DMS114 treated with DMSO at 0.1 percent for 48 hours (cell line): ENCODE measurements around the gene GOT1.

ENCODE experiments used
- DNase-seq: peaks from one replicate; lab custom pipeline; 2025; ENCODE audit not compliant: unreplicated experiment; lab: John Stamatoyannopoulos, UW

GOT1 gene

GRCh38 chr10:99396471-99396870 lies 34.0 kb downstream of the GOT1 start:
- DNase-seq, result no peak

GRCh38 chr10:99395750-99396445 lies 34.5 kb downstream of the GOT1 start:
- no peak for DNase-seq

- DNase-seq, result no peak
Measured at GRCh38 chr10:99394761-99395386, 35.5 kb downstream of the GOT1 start.

- no peak for DNase-seq
Measured at GRCh38 chr10:99394256-99394655, 36.2 kb downstream of the GOT1 start.

GRCh38 chr10:99393683-99394082 lies 36.7 kb downstream of the GOT1 start:
- DNase-seq, result no peak

- no peak for DNase-seq
Measured at GRCh38 chr10:99393036-99393435, 37.4 kb downstream of the GOT1 start.

- no peak for DNase-seq
Measured at GRCh38 chr10:99391346-99391745, 39.1 kb downstream of the GOT1 start.

GRCh38 chr10:99389729-99390480 lies 40.5 kb downstream of the GOT1 start:
- no peak for DNase-seq

GRCh38 chr10:99387541-99387940 lies 42.9 kb downstream of the GOT1 start:
- no peak for DNase-seq

GRCh38 chr10:99387071-99387470 lies 43.4 kb downstream of the GOT1 start:
- DNase-seq, result no peak

- no peak for DNase-seq
Measured at GRCh38 chr10:99382176-99382575, 48.2 kb downstream of the GOT1 start.

GRCh38 chr10:99375426-99375825 lies 55.0 kb downstream of the GOT1 start:
- DNase-seq, result no peak

- DNase-seq, result no peak
Measured at GRCh38 chr10:99374972-99375371, 55.5 kb downstream of the GOT1 start.

- DNase-seq, result no peak
Measured at GRCh38 chr10:99374526-99374925, 55.9 kb downstream of the GOT1 start.

GRCh38 chr10:99372546-99373271 lies 57.7 kb downstream of the GOT1 start:
- no peak for DNase-seq

GRCh38 chr10:99370993-99371392 lies 59.4 kb downstream of the GOT1 start:
- DNase-seq, result peak; percentile 41

- DNase-seq, result no peak
Measured at GRCh38 chr10:99369551-99369950, 60.9 kb downstream of the GOT1 start.

GRCh38 chr10:99369126-99369525 lies 61.3 kb downstream of the GOT1 start:
- DNase-seq, result no peak

- DNase-seq, result no peak
Measured at GRCh38 chr10:99368646-99369045, 61.8 kb downstream of the GOT1 start.

GRCh38 chr10:99366666-99367065 lies 63.8 kb downstream of the GOT1 start:
- DNase-seq, result no peak

GRCh38 chr10:99365736-99366135 lies 64.7 kb downstream of the GOT1 start:
- no peak for DNase-seq
